Mesenchymal stem cell (in vitro differentiated cells and primary cell): ENCODE data around the gene TMEM269.
A peak's percentile ranks its signal among the peaks of the same experiment; 100 is the strongest.

ENCODE experiments used
- DNase-seq: peaks from one replicate; pipeline ENCODE4 v3.0.0-alpha.2; 2013
- H2AFZ ChIP-seq: one replicate; pipeline ENCODE4 v1.6.1; 2013; ENCODE audit warnings: low read depth, mild to moderate bottlenecking, control low read depth, inconsistent platforms, low read length, moderate library complexity
- H2AK5ac ChIP-seq: 2 replicates; pipeline ENCODE4 v1.6.1; 2013; ENCODE audit warnings: low read length, moderate library complexity, mild to moderate bottlenecking, inconsistent platforms; ENCODE audit not compliant: severe bottlenecking
- H2BK120ac ChIP-seq: one replicate; pipeline ENCODE4 v1.6.1; 2013; ENCODE audit warnings: low read depth, mild to moderate bottlenecking, inconsistent platforms, low read length, moderate library complexity
- H2BK12ac ChIP-seq, 2 experiments: one replicate each; pipeline ENCODE4 v1.6.1; 2013; ENCODE audit warnings: inconsistent platforms in 2 of 2, low read length in 2 of 2, mild to moderate bottlenecking in 2 of 2, moderate library complexity in 2 of 2, control low read depth in 1 of 2
- H2BK15ac ChIP-seq: one replicate; pipeline ENCODE4 v1.6.1; 2013; ENCODE audit warnings: mild to moderate bottlenecking, low read depth, inconsistent platforms; ENCODE audit not compliant: poor library complexity, severe bottlenecking
- H2BK5ac ChIP-seq: 2 replicates; pipeline ENCODE4 v1.6.1; 2013; ENCODE audit warnings: low read depth, mild to moderate bottlenecking, low read length, control low read depth, inconsistent platforms; ENCODE audit not compliant: poor library complexity, severe bottlenecking
- H3K14ac ChIP-seq, 2 experiments: one replicate each; pipeline ENCODE4 v1.6.1; 2013; ENCODE audit warnings: inconsistent platforms in 2 of 2, low read length in 2 of 2, control low read depth in 1 of 2, mild to moderate bottlenecking in 1 of 2, moderate library complexity in 1 of 2
- H3K18ac ChIP-seq, 2 experiments: one replicate each; pipeline ENCODE4 v1.6.1; 2013; ENCODE audit warnings: inconsistent platforms in 2 of 2, low read length in 2 of 2, control low read depth in 1 of 2, low read depth in 1 of 2, mild to moderate bottlenecking in 1 of 2
- H3K23ac ChIP-seq, 2 experiments: one replicate each; pipeline ENCODE4 v1.6.1; 2013; ENCODE audit warnings: inconsistent platforms in 2 of 2, low read length in 2 of 2, mild to moderate bottlenecking in 2 of 2, moderate library complexity in 2 of 2, control low read depth in 1 of 2
- H3K27ac ChIP-seq: 2 replicates; pipeline ENCODE4 v1.5.1; 2013; ENCODE audit warnings: mild to moderate bottlenecking, moderate library complexity, low read length, control low read depth, inconsistent platforms; ENCODE audit not compliant: poor library complexity, severe bottlenecking
- H3K27me3 ChIP-seq, 2 experiments: 2 replicates each; pipeline versions ENCODE4 v1.6.1 to v1.7.0; 2013; ENCODE audit warnings: low read length in 2 of 2, mild to moderate bottlenecking in 2 of 2, moderate library complexity in 2 of 2, control low read depth in 1 of 2, inconsistent platforms in 1 of 2; ENCODE audit not compliant: control insufficient read depth in 1 of 2, insufficient read depth in 1 of 2
- H3K36me3 ChIP-seq, 2 experiments: 2 replicates each; pipeline versions ENCODE4 v1.6.1 to v1.7.0; 2013; ENCODE audit warnings: low read length in 2 of 2, control low read depth in 1 of 2, inconsistent platforms in 1 of 2, low read depth in 1 of 2, mild to moderate bottlenecking in 1 of 2; ENCODE audit not compliant: insufficient read depth in 2 of 2, control insufficient read depth in 1 of 2
- H3K4ac ChIP-seq, 2 experiments: one replicate each; pipeline ENCODE4 v1.6.1; 2013; ENCODE audit warnings: inconsistent platforms in 2 of 2, low read length in 2 of 2, mild to moderate bottlenecking in 2 of 2, moderate library complexity in 2 of 2, control low read depth in 1 of 2, low read depth in 1 of 2
- H3K4me1 ChIP-seq: 2 replicates; pipeline ENCODE4 v1.6.1; 2013; ENCODE audit warnings: low read depth, low read length, control low read depth; ENCODE audit not compliant: control insufficient read depth, insufficient read depth
- H3K4me2 ChIP-seq: 2 replicates; pipeline ENCODE4 v1.6.1; 2013; ENCODE audit warnings: low read length, mild to moderate bottlenecking, inconsistent platforms; ENCODE audit not compliant: poor library complexity, severe bottlenecking
- H3K4me3 ChIP-seq, 2 experiments: 2 replicates each; pipeline versions ENCODE4 v1.5.1 to v1.7.0; 2013; ENCODE audit warnings: low read length in 2 of 2, mild to moderate bottlenecking in 2 of 2, control low read depth in 1 of 2, low read depth in 1 of 2; ENCODE audit not compliant: insufficient read depth in 1 of 2
- H3K79me1 ChIP-seq: replicated peaks from 2 replicates; pipeline ENCODE4 v1.6.1; 2013; ENCODE audit warnings: mild to moderate bottlenecking, control low read depth, low read length, inconsistent platforms; ENCODE audit not compliant: poor library complexity, severe bottlenecking
- H3K9ac ChIP-seq: 2 replicates; pipeline ENCODE4 v1.7.0; 2013; ENCODE audit warnings: mild to moderate bottlenecking, low read length, moderate library complexity
- H3K9me3 ChIP-seq: 2 replicates; pipeline ENCODE4 v1.7.0; 2013; ENCODE audit warnings: mild to moderate bottlenecking, low read length; ENCODE audit not compliant: control insufficient read depth
- H4K8ac ChIP-seq: one replicate; pipeline ENCODE4 v1.6.1; 2013; ENCODE audit warnings: inconsistent platforms, mild to moderate bottlenecking, low read length, moderate library complexity
- H4K91ac ChIP-seq: one replicate; pipeline ENCODE4 v1.6.1; 2013; ENCODE audit warnings: mild to moderate bottlenecking, low read length, inconsistent platforms
- WGBS: methylation state at CpG from one replicate; pipeline ENCODE4 v1.1.7; 2013; ENCODE audit warnings: mixed read lengths; 5-methylcytosine and 5-hydroxymethylcytosine counted together

TMEM269 gene

GRCh38 chr1:42846257-42847110, 61.7 kb downstream of the TMEM269 start, which contains the start of gene ZNF691:
ZNF691 (plus strand) TSS chr1:42846613; CDS start chr1:42849659, 3,046 bp downstream.
- no peak within 1 kb of the TSS for H2BK12ac ChIP-seq
- peaks cover 5% of the 10 kb centered on the region for H3K9me3 ChIP-seq
- peak within 1 kb of the TSS; percentile 21 to 63 for H3K14ac ChIP-seq
- no peaks in the 10 kb centered on the region for H3K27me3 ChIP-seq
- H2AK5ac ChIP-seq, result no peak within 1 kb of the TSS
- peak within 1 kb of the TSS; percentile 48 to 95 for H3K4ac ChIP-seq
- no peak within 1 kb of the TSS for H3K27ac ChIP-seq
- peak within 1 kb of the TSS; percentile 90 for H3K9ac ChIP-seq
- peak within 1 kb of the TSS; percentile 87 to 95 for H3K4me3 ChIP-seq
- peaks cover 34% of the 10 kb centered on the region for H3K79me1 ChIP-seq
- WGBS, result 1% methylated on average over 44 of the region's 50 CpGs
- H3K4me2 ChIP-seq, result peak within 1 kb of the TSS; percentile 93
- H2BK5ac ChIP-seq, result no peak within 1 kb of the TSS
- no peak within 1 kb of the TSS for H2BK120ac ChIP-seq
- DNase-seq, result peak; percentile 98
- H3K23ac ChIP-seq, result peak within 1 kb of the TSS; percentile 30 to 51
- peak within 1 kb of the TSS; percentile 30 for H2BK15ac ChIP-seq
- peak within 1 kb of the TSS; percentile 64 for H4K91ac ChIP-seq
- H2AFZ ChIP-seq, result peak within 1 kb of the TSS; percentile 72
- peaks cover 17 to 48% of the 10 kb centered on the region in 2 experiments for H3K36me3 ChIP-seq
- H3K18ac ChIP-seq, result peak within 1 kb of the TSS; percentile 83 to 87
- H3K4me1 ChIP-seq, result peaks cover 3% of the 10 kb centered on the region
- H4K8ac ChIP-seq, result peak within 1 kb of the TSS; percentile 89

GRCh38 chr1:42847111-42847595, 62.4 kb downstream of the TMEM269 start:
- Histone ChIP-seq H3K14ac (peak overlapping the region in 1 of 2 experiments; percentile 9), H3K23ac (peak overlapping the region in 1 of 2 experiments; percentile 29)

DNA sequence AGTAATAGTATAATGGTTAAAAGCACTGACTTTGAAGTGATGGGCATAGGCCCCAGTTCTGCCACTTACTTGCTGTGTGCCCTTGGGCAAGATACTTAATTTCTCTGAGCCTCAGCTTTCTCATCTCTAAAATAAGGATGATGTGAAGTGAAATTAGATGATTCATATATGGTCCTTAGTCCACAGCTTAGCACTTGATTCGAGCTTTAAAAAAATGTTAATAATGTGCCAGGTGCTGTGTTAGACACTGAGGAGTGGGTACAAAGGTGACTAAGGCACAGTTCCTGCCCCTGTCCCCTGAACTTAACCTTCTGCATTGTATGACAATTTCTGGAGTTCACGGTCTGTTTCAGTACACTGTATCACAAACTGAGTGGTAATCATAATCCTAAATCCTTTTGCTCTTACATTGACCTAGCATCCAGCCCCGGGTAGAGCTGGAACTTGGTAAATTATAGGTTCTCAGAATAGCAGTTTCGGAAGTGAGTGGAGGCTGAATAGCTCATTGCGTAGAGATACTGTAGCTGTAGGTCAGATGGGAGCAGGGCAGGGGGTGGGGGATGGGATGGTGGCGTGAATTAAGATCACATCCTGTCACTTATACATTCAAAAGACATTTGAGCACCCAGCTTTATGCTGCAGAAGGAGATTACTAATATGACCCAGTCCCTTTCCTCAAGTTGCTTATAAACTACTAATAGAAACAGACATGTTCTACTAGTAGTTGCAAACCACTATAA, 63.1 kb downstream of the TMEM269 start:
- Histone ChIP-seq H4K8ac (no peak overlapping the region), H3K9ac (peak overlapping the region; percentile 90), H2BK12ac (no peak overlapping the region), H3K79me1 (peaks cover 35% of the 10 kb centered on the region), H3K4me3 (peak overlapping the region in 1 of 2 experiments; percentile 95), H3K4ac (no peak overlapping the region), H3K4me2 (no peak overlapping the region), H4K91ac (no peak overlapping the region), H2BK15ac (no peak overlapping the region), H2BK120ac (no peak overlapping the region), H3K27ac (no peak overlapping the region), H3K9me3 (peaks cover 10% of the 10 kb centered on the region), H3K4me1 (peaks cover 3% of the 10 kb centered on the region), H3K36me3 (peaks cover 17 to 46% of the 10 kb centered on the region in 2 experiments), H2AFZ (no peak overlapping the region), H3K27me3 (no peaks in the 10 kb centered on the region), H3K18ac (no peak overlapping the region), H3K23ac (no peak overlapping the region), H2BK5ac (no peak overlapping the region), H2AK5ac (no peak overlapping the region), H3K14ac (no peak overlapping the region)
- no peak for DNase-seq
- 100% methylated on average over 2 of the region's 6 CpGs for WGBS

More at GRCh38 chr1:42847111-42847595, 62.4 kb downstream of the TMEM269 start:
- DNase-seq, result no peak
- H3K9ac ChIP-seq, result peak overlapping the region; percentile 90
- no peak overlapping the region for H3K27ac ChIP-seq
- H2BK12ac ChIP-seq, result no peak overlapping the region
- peak overlapping the region; percentile 63 for H3K4me2 ChIP-seq
- H3K79me1 ChIP-seq, result peaks cover 35% of the 10 kb centered on the region
- peak overlapping the region in 1 of 2 experiments; percentile 95 for H3K4ac ChIP-seq
- no peaks in the 10 kb centered on the region for H3K27me3 ChIP-seq
- H2BK15ac ChIP-seq, result no peak overlapping the region
- peak overlapping the region; percentile 89 for H4K8ac ChIP-seq
- H2BK120ac ChIP-seq, result no peak overlapping the region
- 11% methylated on average over 6 of the region's 6 CpGs for WGBS
- peaks cover 10% of the 10 kb centered on the region for H3K9me3 ChIP-seq
- no peak overlapping the region for H4K91ac ChIP-seq
- peak overlapping the region; percentile 72 for H2AFZ ChIP-seq
- H3K36me3 ChIP-seq, result peaks cover 23 to 48% of the 10 kb centered on the region in 2 experiments
- H2AK5ac ChIP-seq, result no peak overlapping the region
- peak overlapping the region; percentile 83 to 87 for H3K18ac ChIP-seq
- peak overlapping the region; percentile 87 to 95 for H3K4me3 ChIP-seq
- H2BK5ac ChIP-seq, result no peak overlapping the region
- H3K4me1 ChIP-seq, result peaks cover 3% of the 10 kb centered on the region
